Tibial artery (tissue), 4 donors: Measurements from ENCODE around the gene CCDC172.

Experiments used
- DNase-seq, 2 donors: peaks; one replicate each; pipeline ENCODE4 v3.0.0-alpha.2; 2019
- H3K27ac ChIP-seq, 2 donors: fragments of 200-600 bp; sonication (generic) in 1 of 2; 1 replicate in 1 of 2; 2 replicates in 1 of 2; pipeline ENCODE4 v1.5.1; 2018 to 2019; ENCODE audit warnings: mild to moderate bottlenecking in 1 of 2
- H3K27me3 ChIP-seq, 2 donors: fragments of 200-600 bp; sonication (generic) in 1 of 2; one replicate each; pipeline versions ENCODE4 v1.5.1 to v1.6.0; 2016 to 2019
- H3K36me3 ChIP-seq, 3 donors: fragments of 200-600 bp; sonication (generic) in 2 of 3; one replicate each; pipeline ENCODE4 v1.5.1; 2016 to 2019; ENCODE audit warnings: mild to moderate bottlenecking in 2 of 3
- H3K4me1 ChIP-seq, 4 donors: fragments of 200-600 bp; sonication (generic) in 2 of 4; 1 replicate in 3 of 4; 2 replicates in 1 of 4; pipeline ENCODE4 v1.5.1; 2016 to 2019
- H3K4me3 ChIP-seq, 2 donors: fragments of 200-600 bp; sonication (generic) in 1 of 2; 1 replicate in 1 of 2; 2 replicates in 1 of 2; pipeline ENCODE4 v1.5.1; 2018 to 2019; ENCODE audit warnings: mild to moderate bottlenecking in 2 of 2
- H3K9me3 ChIP-seq, 3 donors: fragments of 200-600 bp; sonication (generic) in 1 of 3; one replicate each; pipeline ENCODE4 v1.5.1; 2016 to 2019
- intact Hi-C: fragments of 100-400 bp; cut with DNase I; formaldehyde crosslinking; loops from one replicate; pipeline ENCODE4 v1.15.0; 2023; ENCODE audit warnings: low total_unique reads
- TF ChIP-seq, protein P1 (sequence below), 2 experiments: fragments of 200-600 bp in 1 of 2; fragments of 450-650 bp in 1 of 2; IDR thresholded peaks; one replicate each; pipeline ENCODE4 v1.5.1; 2017 to 2019; ENCODE audit warnings: antibody characterized with exemption in 2 of 2, mild to moderate bottlenecking in 1 of 2, moderate library complexity in 1 of 2

Gene CCDC172, protein sequence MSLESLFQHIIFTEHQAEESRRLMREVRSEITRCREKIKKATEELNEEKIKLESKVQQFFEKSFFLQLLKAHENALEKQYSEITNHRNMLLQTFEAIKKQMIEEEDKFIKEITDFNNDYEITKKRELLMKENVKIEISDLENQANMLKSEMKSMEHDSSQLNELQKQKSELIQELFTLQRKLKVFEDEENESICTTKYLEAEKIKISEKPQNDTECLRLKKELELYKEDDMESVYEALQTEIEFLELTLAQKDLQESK

DNA sequence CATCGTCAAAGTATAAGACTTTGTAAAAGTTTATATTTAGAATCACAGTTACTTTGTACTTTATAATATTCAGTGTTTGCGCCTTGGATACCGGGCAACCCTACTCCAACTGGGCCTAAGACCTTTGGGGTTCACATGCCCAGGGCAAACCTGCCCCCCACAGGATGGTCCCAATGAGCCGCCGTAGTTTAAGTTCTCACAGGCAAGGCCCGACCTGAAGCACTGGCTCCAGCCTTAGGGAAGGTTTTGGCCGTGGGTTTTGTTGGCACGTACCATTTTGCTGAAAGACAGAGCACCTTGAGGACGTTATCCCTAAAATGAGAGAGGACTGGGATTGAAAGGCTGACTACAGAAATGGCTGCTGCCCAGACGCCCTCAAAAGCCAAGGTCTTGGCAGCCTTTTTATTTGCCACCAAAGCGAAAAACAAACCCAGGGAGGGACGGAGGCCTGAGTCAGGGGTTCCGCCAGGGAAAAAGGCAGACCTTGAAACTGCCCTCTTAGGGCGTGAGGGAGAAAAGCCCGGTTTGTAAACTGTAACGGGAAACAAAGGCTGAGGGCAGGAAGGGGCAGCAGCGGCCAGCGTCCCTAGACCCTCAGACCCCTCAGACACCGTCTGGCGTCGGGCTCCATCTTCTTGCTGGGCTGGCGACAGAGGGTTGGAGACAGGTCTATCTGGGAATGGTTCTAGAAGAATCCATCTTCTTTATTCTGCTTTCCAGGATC is at the start of gene CCDC172:
CCDC172 (plus strand) TSS at position 222 of the 724 bp plus-strand sequence. CDS start 564 bp downstream, outside the sequence.
- Histone ChIP-seq H3K27me3 (no peaks in the 10 kb centered on the region), H3K4me1 (no peaks in the 10 kb centered on the region), H3K36me3 (no peaks in the 10 kb centered on the region), H3K27ac (no peak within 1 kb of the TSS), H3K4me3 (no peak within 1 kb of the TSS), H3K9me3 (no peaks in the 10 kb centered on the region)
- TF ChIP-seq, protein P1, sequence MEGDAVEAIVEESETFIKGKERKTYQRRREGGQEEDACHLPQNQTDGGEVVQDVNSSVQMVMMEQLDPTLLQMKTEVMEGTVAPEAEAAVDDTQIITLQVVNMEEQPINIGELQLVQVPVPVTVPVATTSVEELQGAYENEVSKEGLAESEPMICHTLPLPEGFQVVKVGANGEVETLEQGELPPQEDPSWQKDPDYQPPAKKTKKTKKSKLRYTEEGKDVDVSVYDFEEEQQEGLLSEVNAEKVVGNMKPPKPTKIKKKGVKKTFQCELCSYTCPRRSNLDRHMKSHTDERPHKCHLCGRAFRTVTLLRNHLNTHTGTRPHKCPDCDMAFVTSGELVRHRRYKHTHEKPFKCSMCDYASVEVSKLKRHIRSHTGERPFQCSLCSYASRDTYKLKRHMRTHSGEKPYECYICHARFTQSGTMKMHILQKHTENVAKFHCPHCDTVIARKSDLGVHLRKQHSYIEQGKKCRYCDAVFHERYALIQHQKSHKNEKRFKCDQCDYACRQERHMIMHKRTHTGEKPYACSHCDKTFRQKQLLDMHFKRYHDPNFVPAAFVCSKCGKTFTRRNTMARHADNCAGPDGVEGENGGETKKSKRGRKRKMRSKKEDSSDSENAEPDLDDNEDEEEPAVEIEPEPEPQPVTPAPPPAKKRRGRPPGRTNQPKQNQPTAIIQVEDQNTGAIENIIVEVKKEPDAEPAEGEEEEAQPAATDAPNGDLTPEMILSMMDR (IDR thresholded peaks at IDR 0.05) = no peak
- intact Hi-C loops = no loop called here
- no peak for DNase-seq

DNA sequence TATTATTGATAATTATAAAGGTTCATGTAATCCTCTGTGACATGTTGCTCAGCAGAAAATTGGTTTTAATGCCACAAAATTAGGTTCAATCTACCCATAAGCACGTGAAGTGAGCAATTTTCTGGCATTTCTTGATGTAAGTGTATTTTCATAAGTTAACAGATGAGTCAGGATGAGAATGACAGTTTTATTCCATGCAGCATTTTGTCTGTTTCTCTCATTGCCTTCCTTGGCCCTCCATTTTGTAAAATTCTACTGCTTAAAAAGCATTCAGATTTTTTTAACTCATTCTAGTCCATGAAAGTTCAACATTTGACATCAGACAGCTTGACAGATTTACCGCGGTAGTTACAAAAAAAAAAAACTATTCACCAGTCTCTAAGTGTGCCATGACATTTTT is 47.3 kb upstream of the CCDC172 start:
- Histone ChIP-seq H3K9me3 (no peaks in the 10 kb centered on the region), H3K27me3 (peaks cover 0 to 52% of the 10 kb centered on the region in 2 donors), H3K4me3 (no peak overlapping the region), H3K4me1 (peaks cover 0 to 27% (median 24%) of the 10 kb centered on the region in 4 donors), H3K27ac (no peak overlapping the region), H3K36me3 (no peaks in the 10 kb centered on the region)
- DNase-seq = no peak
- intact Hi-C loops = no loop called here
- TF ChIP-seq, protein P1 (IDR thresholded peaks at IDR 0.05) = no peak

DNA sequence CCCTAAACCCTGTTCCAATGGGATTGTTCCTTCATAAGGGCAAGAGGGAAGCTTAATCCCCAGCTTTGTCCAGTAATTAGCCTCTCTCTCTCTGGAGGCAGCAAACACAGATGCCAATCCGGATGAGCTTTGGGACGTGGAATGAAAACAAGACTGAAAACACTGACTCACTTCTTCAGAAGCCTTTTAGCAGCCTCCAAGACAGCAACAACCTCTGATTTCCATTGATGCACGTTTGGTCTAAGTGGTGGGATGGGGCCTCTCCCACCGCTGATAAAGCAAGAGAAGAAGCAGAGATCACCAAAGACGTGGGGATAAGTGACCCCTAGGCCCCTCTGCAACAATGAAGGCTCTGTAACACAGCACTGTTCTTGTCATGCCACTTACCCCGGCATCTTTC is 45.4 kb upstream of the CCDC172 start:
- H3K27ac ChIP-seq = no peak overlapping the region
- intact Hi-C loops = no loop called here

DNA sequence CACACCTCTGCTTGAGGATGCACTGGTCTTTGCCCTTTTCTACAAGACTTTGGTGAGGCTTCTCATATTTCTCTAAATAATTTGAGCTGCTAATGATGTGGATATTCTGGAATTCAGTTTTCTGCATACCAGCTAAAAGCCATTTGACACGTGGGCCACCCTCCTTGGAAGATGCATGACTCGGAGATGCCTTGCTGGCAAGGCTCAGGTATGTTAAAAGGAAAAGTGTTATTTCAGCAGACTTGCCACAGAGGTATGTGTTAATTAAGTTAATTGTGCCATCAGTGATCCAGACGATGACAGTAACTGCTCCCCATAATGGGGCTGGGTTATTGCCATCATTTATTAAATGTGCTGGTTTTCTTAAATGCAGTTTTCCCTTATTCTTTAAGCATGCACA is 42.5 kb upstream of the CCDC172 start:
- Histone ChIP-seq H3K27ac (no peak overlapping the region), H3K27me3 (peaks cover 0 to 13% of the 10 kb centered on the region in 2 donors), H3K36me3 (no peaks in the 10 kb centered on the region), H3K4me1 (no peaks in the 10 kb centered on the region), H3K9me3 (no peaks in the 10 kb centered on the region), H3K4me3 (no peak overlapping the region)
- TF ChIP-seq, protein P1 (IDR thresholded peaks at IDR 0.05) = no peak
- DNase-seq = no peak
- intact Hi-C loops = loop anchor here (10.0 kb wide), 2 partner anchors 477 to 577 kb away; no protein-coding TSS in a partner anchor

More for the DNA sequence above, 45.4 kb upstream of the CCDC172 start:
- H3K9me3 ChIP-seq = no peaks in the 10 kb centered on the region
- TF ChIP-seq, protein P1 (IDR thresholded peaks at IDR 0.05) = no peak
- no peak for DNase-seq
- peaks cover 0 to 10% (median 8%) of the 10 kb centered on the region in 4 donors for H3K4me1 ChIP-seq
- H3K27me3 ChIP-seq = peaks cover 0 to 36% of the 10 kb centered on the region in 2 donors
- no peaks in the 10 kb centered on the region for H3K36me3 ChIP-seq
- no peak overlapping the region for H3K4me3 ChIP-seq

DNA sequence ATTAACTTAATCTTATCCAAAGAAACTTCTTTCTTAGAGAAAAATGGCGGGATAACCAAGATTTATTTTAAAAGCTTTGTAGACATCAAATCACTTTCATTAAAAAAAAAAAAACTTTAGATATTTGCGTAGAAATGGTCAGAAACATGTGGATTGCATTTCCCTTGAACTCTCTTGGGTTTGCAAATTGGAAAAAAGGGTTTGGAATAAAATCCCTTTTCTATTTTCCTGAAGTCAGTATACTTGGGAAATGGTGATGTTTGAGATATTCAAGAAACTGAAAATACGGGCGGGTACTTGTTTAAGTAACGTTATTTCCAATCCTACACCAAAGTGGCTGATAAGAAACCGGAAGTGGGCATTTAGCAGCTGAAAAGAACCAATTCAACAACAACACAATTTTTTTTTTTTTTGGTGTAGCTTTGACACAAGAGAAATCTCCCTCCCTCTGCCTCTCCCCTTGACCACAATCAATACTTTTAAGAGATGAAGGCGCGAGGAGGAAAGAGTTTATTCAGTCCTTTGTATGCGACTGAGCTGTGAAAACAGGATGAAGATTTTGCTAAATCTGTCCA is 37.5 kb upstream of the CCDC172 start:
- Histone ChIP-seq H3K4me3 (no peak overlapping the region), H3K27me3 (peaks cover 0 to 11% of the 10 kb centered on the region in 2 donors), H3K36me3 (no peaks in the 10 kb centered on the region), H3K9me3 (no peaks in the 10 kb centered on the region), H3K27ac (no peak overlapping the region), H3K4me1 (no peaks in the 10 kb centered on the region)
- TF ChIP-seq, protein P1 (IDR thresholded peaks at IDR 0.05) = no peak
- DNase-seq = no peak
- intact Hi-C loops = loop anchor here (10.0 kb wide), 2 partner anchors 482 to 582 kb away; no protein-coding TSS in a partner anchor
